NK-92 treated with Interleukin-12 subunit alpha and Interleukin-12 subunit beta, amount 100 ng/mL, for 24 hours (cell line): ENCODE measurements around the gene ARHGEF1.
A peak's percentile ranks its signal among the peaks of the same experiment; 100 is the strongest.

ENCODE experiments used
- DNase-seq: peaks from one replicate; lab custom pipeline; 2025; lab: John Stamatoyannopoulos, UW

Gene ARHGEF1

GRCh38 chr19:41883821-41884733, 1.1 kb downstream of the ARHGEF1 start:
- peak; percentile 98 for DNase-seq

GRCh38 chr19:41886761-41887710, 4.1 kb downstream of the ARHGEF1 start:
- DNase-seq: peak; percentile 90

- peak; percentile 96 for DNase-seq
Observed at GRCh38 chr19:41887711-41888382, 4.9 kb downstream of the ARHGEF1 start.

GRCh38 chr19:41888926-41889325, 5.9 kb downstream of the ARHGEF1 start:
- DNase-seq: no peak

GRCh38 chr19:41889896-41890295, 6.9 kb downstream of the ARHGEF1 start:
- DNase-seq: no peak

- no peak for DNase-seq
Observed at GRCh38 chr19:41890936-41891335, 8.0 kb downstream of the ARHGEF1 start.

GRCh38 chr19:41892173-41892902, 9.4 kb downstream of the ARHGEF1 start:
- DNase-seq: no peak

- no peak for DNase-seq
Observed at GRCh38 chr19:41893899-41894298, 10.9 kb downstream of the ARHGEF1 start.

GRCh38 chr19:41894350-41894749, 11.4 kb downstream of the ARHGEF1 start:
- no peak for DNase-seq

- no peak for DNase-seq
Observed at GRCh38 chr19:41895745-41896580, 13.0 kb downstream of the ARHGEF1 start.

GRCh38 chr19:41896581-41896942, 13.6 kb downstream of the ARHGEF1 start:
- DNase-seq: no peak

- DNase-seq: no peak
Observed at GRCh38 chr19:41897181-41897580, 14.2 kb downstream of the ARHGEF1 start.

- no peak for DNase-seq
Observed at GRCh38 chr19:41897820-41898219, 14.8 kb downstream of the ARHGEF1 start.

- no peak for DNase-seq
Observed at GRCh38 chr19:41898235-41898634, 15.3 kb downstream of the ARHGEF1 start.

- DNase-seq: no peak
Observed at GRCh38 chr19:41901707-41902360, 18.9 kb downstream of the ARHGEF1 start.

- DNase-seq: no peak
Observed at GRCh38 chr19:41902594-41902993, 19.6 kb downstream of the ARHGEF1 start.

GRCh38 chr19:41903193-41903953, 20.4 kb downstream of the ARHGEF1 start:
- no peak for DNase-seq

GRCh38 chr19:41904118-41904870, 21.3 kb downstream of the ARHGEF1 start:
- DNase-seq: no peak
